ENCODE results near the gene SLC5A10.

Gene SLC5A10

DNA sequence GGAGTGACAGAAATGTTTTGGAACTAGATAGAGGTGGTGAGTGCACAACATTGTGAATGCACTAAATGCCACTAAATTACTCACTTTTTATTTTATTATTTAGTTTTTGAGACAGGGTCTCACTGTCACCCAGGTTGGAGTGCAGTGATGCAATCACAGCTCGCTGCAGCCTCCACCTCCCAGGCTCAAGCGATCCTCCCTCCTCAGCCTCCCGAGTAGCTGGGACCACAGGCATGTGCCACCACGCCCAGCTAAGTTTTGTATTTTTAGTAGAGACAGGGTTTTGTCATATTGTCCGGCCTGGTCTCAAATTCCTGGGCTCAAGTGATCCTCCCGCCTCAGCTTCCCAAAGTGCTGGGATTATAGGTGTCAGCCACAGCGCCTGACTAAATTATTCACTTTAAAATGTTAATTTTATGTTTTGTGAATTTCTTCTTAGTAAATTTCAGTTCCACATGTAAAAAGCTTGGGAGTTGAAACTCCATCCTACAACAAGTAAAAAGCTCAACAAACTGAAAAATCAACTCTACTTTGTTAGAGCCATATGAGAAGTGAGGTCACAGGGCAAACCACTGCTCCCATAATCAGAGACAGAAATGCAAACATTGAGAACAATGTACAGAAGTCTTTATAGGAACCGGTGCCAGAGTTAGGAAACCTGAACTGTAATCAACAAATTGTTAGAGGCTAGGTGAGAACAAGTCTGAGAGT is 13.8 kb upstream of the SLC5A10 start:
- Histone ChIP-seq H3K36me3 (replicated peaks in 1 of 2; ENCODE audit: control insufficient read depth in 2 of 2, insufficient read depth in 2 of 2, low read length in 2 of 2) (no peaks in the 10 kb centered on the region), H2BK5ac (ENCODE audit: low read length) (no peak overlapping the region), H4K8ac (ENCODE audit: low read depth, low read length) (no peak overlapping the region), H3K9ac (ENCODE audit: low read depth, low read length, poor library complexity) (no peak overlapping the region), H2BK120ac (ENCODE audit: low read depth, low read length) (no peak overlapping the region), H3K27ac (replicated peaks; ENCODE audit: low read length) (no peak overlapping the region), H3K4me3 (ENCODE audit: low read length in 2 of 2) (no peak overlapping the region), H3K9me3 (replicated peaks in 1 of 2; ENCODE audit: control insufficient read depth in 2 of 2, insufficient read depth in 1 of 2, low read depth in 1 of 2, low read length in 2 of 2) (no peaks in the 10 kb centered on the region), H3K27me3 (ENCODE audit: control insufficient read depth in 3 of 3, insufficient read depth in 3 of 3, low read depth in 1 of 3, low read length in 3 of 3) (no peaks in the 10 kb centered on the region), H3K18ac (ENCODE audit: low read length) (no peak overlapping the region), H3K4me1 (ENCODE audit: control insufficient read depth in 2 of 2, insufficient read depth in 1 of 2, low read depth in 1 of 2, low read length in 2 of 2) (no peaks in the 10 kb centered on the region), H3K23ac (ENCODE audit: low read depth, low read length, poor library complexity) (no peak overlapping the region), H3K4ac (ENCODE audit: low read length) (no peak overlapping the region), H3K4me2 (ENCODE audit: insufficient read depth, low read length, poor library complexity, severe bottlenecking) (no peak overlapping the region), H3K79me1 (ENCODE audit: low read depth, low read length) (no peaks in the 10 kb centered on the region), H2BK12ac (ENCODE audit: low read length) (no peak overlapping the region), H4K91ac (ENCODE audit: low read depth, low read length, poor library complexity) (no peak overlapping the region), H3K14ac (ENCODE audit: low read length) (no peak overlapping the region), H2BK15ac (ENCODE audit: low read length) (no peak overlapping the region), H2AK5ac (ENCODE audit: low read depth, low read length) (no peak overlapping the region), H2AFZ (ENCODE audit: low read length) (no peak overlapping the region)
- WGBS, 2 donors (ENCODE audit: extremely low coverage in 2 of 2, insufficient read length in 2 of 2, insufficient replicate concordance in 1 of 2): no CpG with 5 or more reads among the region's 8 CpGs
- no peak for DNase-seq (ENCODE audit: low spot score)

DNA sequence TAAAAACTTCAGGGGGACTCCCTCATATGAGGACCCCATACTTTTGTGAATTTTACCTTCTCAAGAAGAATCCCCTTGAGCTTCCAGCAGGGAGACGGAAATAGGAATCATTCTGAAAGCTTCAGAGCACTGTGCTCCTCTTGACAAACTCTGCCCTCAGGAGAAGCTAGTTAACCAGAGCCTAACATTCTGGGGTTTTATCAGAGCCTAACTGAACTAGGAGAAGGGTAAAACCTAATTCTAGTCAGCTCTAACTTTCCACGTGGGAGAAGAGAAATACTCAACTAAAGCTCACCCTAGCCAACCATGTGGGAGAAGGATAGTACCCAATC is 13.3 kb upstream of the SLC5A10 start:
- H2BK120ac ChIP-seq (ENCODE audit: low read depth, low read length): no peak overlapping the region
- no peaks in the 10 kb centered on the region for H3K4me1 ChIP-seq (ENCODE audit: control insufficient read depth in 2 of 2, insufficient read depth in 1 of 2, low read depth in 1 of 2, low read length in 2 of 2)
- H3K4me2 ChIP-seq (ENCODE audit: insufficient read depth, low read length, poor library complexity, severe bottlenecking): no peak overlapping the region

DNA sequence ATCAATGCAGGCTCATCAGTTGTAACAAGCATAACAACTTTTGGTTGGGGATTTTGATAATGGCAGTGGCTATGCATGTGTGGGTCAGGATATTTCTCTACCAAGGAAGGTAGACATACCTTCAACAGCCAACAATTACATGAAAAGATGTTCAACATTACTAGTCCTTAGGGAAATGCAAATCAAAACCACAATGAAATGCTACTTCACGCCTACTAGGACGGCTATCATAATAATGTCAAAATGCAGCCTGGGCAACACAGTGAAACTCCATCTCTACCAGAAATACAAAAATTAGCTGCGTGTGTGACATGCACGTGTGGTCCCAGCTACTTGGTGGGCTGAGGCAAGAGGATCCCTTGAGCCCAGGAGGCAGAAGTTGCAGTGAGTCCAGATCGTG is 7.3 kb upstream of the SLC5A10 start:
- no peaks in the 10 kb centered on the region for H3K9me3 ChIP-seq (replicated peaks in 1 of 2; ENCODE audit: control insufficient read depth in 2 of 2, insufficient read depth in 1 of 2, low read depth in 1 of 2, low read length in 2 of 2)
- H3K23ac ChIP-seq (ENCODE audit: low read depth, low read length, poor library complexity): no peak overlapping the region
- H2BK15ac ChIP-seq (ENCODE audit: low read length): no peak overlapping the region
- H4K8ac ChIP-seq (ENCODE audit: low read depth, low read length): no peak overlapping the region
- no peak overlapping the region for H3K4ac ChIP-seq (ENCODE audit: low read length)
- no peak overlapping the region for H2BK12ac ChIP-seq (ENCODE audit: low read length)
- no peak overlapping the region for H3K27ac ChIP-seq (replicated peaks; ENCODE audit: low read length)
- no peak overlapping the region for H4K91ac ChIP-seq (ENCODE audit: low read depth, low read length, poor library complexity)
- no peak overlapping the region for H3K9ac ChIP-seq (ENCODE audit: low read depth, low read length, poor library complexity)
- H3K79me1 ChIP-seq (ENCODE audit: low read depth, low read length): no peaks in the 10 kb centered on the region
- no peak overlapping the region for H3K14ac ChIP-seq (ENCODE audit: low read length)
- WGBS, 2 donors (ENCODE audit: extremely low coverage in 2 of 2, insufficient read length in 2 of 2, insufficient replicate concordance in 1 of 2): no CpG with 5 or more reads among the region's 5 CpGs
- peak overlapping the region; percentile 74 for H2BK120ac ChIP-seq (ENCODE audit: low read depth, low read length)
- H3K4me1 ChIP-seq (ENCODE audit: control insufficient read depth in 2 of 2, insufficient read depth in 1 of 2, low read depth in 1 of 2, low read length in 2 of 2): peaks cover 0 to 6% of the 10 kb centered on the region in 2 donors
- no peak overlapping the region for H2AFZ ChIP-seq (ENCODE audit: low read length)
- no peak overlapping the region for H3K18ac ChIP-seq (ENCODE audit: low read length)
- DNase-seq (ENCODE audit: low spot score): no peak
- H3K4me3 ChIP-seq (ENCODE audit: low read length in 2 of 2): no peak overlapping the region
- H3K36me3 ChIP-seq (replicated peaks in 1 of 2; ENCODE audit: control insufficient read depth in 2 of 2, insufficient read depth in 2 of 2, low read length in 2 of 2): no peaks in the 10 kb centered on the region
- no peak overlapping the region for H3K4me2 ChIP-seq (ENCODE audit: insufficient read depth, low read length, poor library complexity, severe bottlenecking)
- no peak overlapping the region for H2AK5ac ChIP-seq (ENCODE audit: low read depth, low read length)
- H2BK5ac ChIP-seq (ENCODE audit: low read length): no peak overlapping the region
- peaks cover 0 to 27% (median 0%) of the 10 kb centered on the region in 3 experiments for H3K27me3 ChIP-seq (ENCODE audit: control insufficient read depth in 3 of 3, insufficient read depth in 3 of 3, low read depth in 1 of 3, low read length in 3 of 3)

More for the DNA sequence above, 13.3 kb upstream of the SLC5A10 start:
- no peak overlapping the region for H2BK15ac ChIP-seq (ENCODE audit: low read length)
- H3K9me3 ChIP-seq (replicated peaks in 1 of 2; ENCODE audit: control insufficient read depth in 2 of 2, insufficient read depth in 1 of 2, low read depth in 1 of 2, low read length in 2 of 2): no peaks in the 10 kb centered on the region
- H2BK12ac ChIP-seq (ENCODE audit: low read length): no peak overlapping the region
- H3K79me1 ChIP-seq (ENCODE audit: low read depth, low read length): no peaks in the 10 kb centered on the region
- no peak overlapping the region for H2AK5ac ChIP-seq (ENCODE audit: low read depth, low read length)
- no peak for DNase-seq (ENCODE audit: low spot score)
- no CpG with 5 or more reads among the region's 2 CpGs for WGBS, 2 donors (ENCODE audit: extremely low coverage in 2 of 2, insufficient read length in 2 of 2, insufficient replicate concordance in 1 of 2)
- no peak overlapping the region for H3K4ac ChIP-seq (ENCODE audit: low read length)
- no peaks in the 10 kb centered on the region for H3K27me3 ChIP-seq (ENCODE audit: control insufficient read depth in 3 of 3, insufficient read depth in 3 of 3, low read depth in 1 of 3, low read length in 3 of 3)
- no peak overlapping the region for H4K8ac ChIP-seq (ENCODE audit: low read depth, low read length)
- H3K27ac ChIP-seq (replicated peaks; ENCODE audit: low read length): no peak overlapping the region
- no peak overlapping the region for H3K18ac ChIP-seq (ENCODE audit: low read length)
- no peak overlapping the region for H2AFZ ChIP-seq (ENCODE audit: low read length)
- no peak overlapping the region for H3K4me3 ChIP-seq (ENCODE audit: low read length in 2 of 2)
- H3K9ac ChIP-seq (ENCODE audit: low read depth, low read length, poor library complexity): no peak overlapping the region
- H3K36me3 ChIP-seq (replicated peaks in 1 of 2; ENCODE audit: control insufficient read depth in 2 of 2, insufficient read depth in 2 of 2, low read length in 2 of 2): no peaks in the 10 kb centered on the region
- H3K14ac ChIP-seq (ENCODE audit: low read length): no peak overlapping the region
- H3K23ac ChIP-seq (ENCODE audit: low read depth, low read length, poor library complexity): no peak overlapping the region
- no peak overlapping the region for H4K91ac ChIP-seq (ENCODE audit: low read depth, low read length, poor library complexity)
- H2BK5ac ChIP-seq (ENCODE audit: low read length): no peak overlapping the region

DNA sequence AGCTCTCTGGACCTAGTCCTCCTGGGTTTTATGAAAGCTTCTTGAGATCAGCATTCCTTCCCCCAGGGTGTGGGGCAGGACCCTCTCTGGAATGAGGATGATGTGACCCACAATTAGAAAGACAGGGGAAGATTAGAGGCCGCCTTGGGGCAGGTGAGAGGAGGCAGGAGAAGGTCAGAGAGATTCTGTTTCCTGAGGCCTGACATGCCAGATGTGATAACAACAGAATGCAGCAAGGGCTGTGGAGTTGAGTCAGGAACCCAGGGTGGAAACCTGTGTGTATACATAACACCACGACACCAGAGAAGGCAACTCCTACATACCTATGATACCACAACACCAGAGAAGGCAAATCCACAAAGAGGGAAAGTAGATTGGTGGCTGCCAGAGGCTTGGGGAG is 5.4 kb upstream of the SLC5A10 start:
- Histone ChIP-seq H2BK120ac (ENCODE audit: low read depth, low read length) (no peak overlapping the region), H3K27me3 (ENCODE audit: control insufficient read depth in 3 of 3, insufficient read depth in 3 of 3, low read depth in 1 of 3, low read length in 3 of 3) (peaks cover 0 to 33% (median 2%) of the 10 kb centered on the region in 3 experiments), H3K4me2 (ENCODE audit: insufficient read depth, low read length, poor library complexity, severe bottlenecking) (no peak overlapping the region), H3K27ac (replicated peaks; ENCODE audit: low read length) (no peak overlapping the region), H3K36me3 (replicated peaks in 1 of 2; ENCODE audit: control insufficient read depth in 2 of 2, insufficient read depth in 2 of 2, low read length in 2 of 2) (no peaks in the 10 kb centered on the region), H4K91ac (ENCODE audit: low read depth, low read length, poor library complexity) (no peak overlapping the region), H3K4ac (ENCODE audit: low read length) (no peak overlapping the region), H4K8ac (ENCODE audit: low read depth, low read length) (no peak overlapping the region), H3K9me3 (replicated peaks in 1 of 2; ENCODE audit: control insufficient read depth in 2 of 2, insufficient read depth in 1 of 2, low read depth in 1 of 2, low read length in 2 of 2) (no peaks in the 10 kb centered on the region), H3K23ac (ENCODE audit: low read depth, low read length, poor library complexity) (no peak overlapping the region), H2BK5ac (ENCODE audit: low read length) (no peak overlapping the region), H3K4me3 (ENCODE audit: low read length in 2 of 2) (no peak overlapping the region), H2BK15ac (ENCODE audit: low read length) (no peak overlapping the region), H3K4me1 (ENCODE audit: control insufficient read depth in 2 of 2, insufficient read depth in 1 of 2, low read depth in 1 of 2, low read length in 2 of 2) (peaks cover 0 to 9% of the 10 kb centered on the region in 2 donors), H3K18ac (ENCODE audit: low read length) (no peak overlapping the region), H3K14ac (ENCODE audit: low read length) (no peak overlapping the region), H2AK5ac (ENCODE audit: low read depth, low read length) (no peak overlapping the region), H3K9ac (ENCODE audit: low read depth, low read length, poor library complexity) (no peak overlapping the region), H2BK12ac (ENCODE audit: low read length) (no peak overlapping the region), H3K79me1 (ENCODE audit: low read depth, low read length) (peaks cover 2% of the 10 kb centered on the region), H2AFZ (ENCODE audit: low read length) (no peak overlapping the region)
- no peak for DNase-seq (ENCODE audit: low spot score)
- no CpG with 5 or more reads among the region's 2 CpGs for WGBS, 2 donors (ENCODE audit: extremely low coverage in 2 of 2, insufficient read length in 2 of 2, insufficient replicate concordance in 1 of 2)

Data from neuronal stem cell (in vitro differentiated cells).